GM19193 (cell line): ENCODE results near the gene MEF2A.

Experiments
- POLR2A ChIP-seq: IDR thresholded peaks from 4 replicates; pipeline ENCODE4 v1.6.1; 2011; ENCODE audit not compliant: insufficient read depth, insufficient read length; ENCODE audit errors: extremely low read depth

MEF2A gene

DNA sequence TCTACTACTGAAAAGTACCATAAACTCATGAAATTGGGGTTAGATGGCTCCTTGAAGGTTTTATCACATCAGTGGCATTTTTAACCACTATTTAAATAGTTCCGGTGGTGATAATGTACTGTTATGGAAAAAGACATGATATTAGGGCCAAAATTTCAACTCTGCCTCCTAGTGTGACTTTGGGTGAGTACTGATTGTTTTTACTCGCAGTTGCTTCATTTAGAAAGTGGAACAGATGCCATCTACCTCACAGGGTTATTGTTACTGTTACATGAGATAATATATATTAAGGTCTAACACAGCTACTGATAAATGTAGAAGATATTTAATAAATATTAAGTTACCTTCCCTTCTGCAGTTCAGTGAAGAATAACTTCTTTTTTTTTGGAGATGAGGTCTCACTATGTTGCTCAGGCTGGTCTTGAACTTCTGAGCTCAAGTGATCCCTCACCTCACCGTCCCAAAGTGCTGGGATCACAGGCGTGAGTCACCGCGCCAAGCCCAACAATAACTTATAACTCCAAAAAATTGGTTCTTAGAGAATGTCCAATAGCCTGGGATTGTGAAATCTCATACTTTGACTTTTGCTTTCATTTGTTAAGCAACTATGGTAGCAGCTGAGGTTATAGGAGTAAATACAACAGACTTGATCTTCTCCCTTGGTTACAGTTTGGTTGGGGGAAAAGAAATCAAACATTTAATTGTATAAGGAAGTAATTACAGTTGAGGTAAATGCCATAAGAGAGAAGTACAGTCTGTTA is 48.3 kb downstream of the MEF2A start:
- TF ChIP-seq POLR2A = no peak

GRCh38 chr15:99614749-99615288 is 49.0 kb downstream of the MEF2A start:
- TF ChIP-seq POLR2A = no peak

GRCh38 chr15:99615460-99615859 is 49.7 kb downstream of the MEF2A start:
- no peak for TF ChIP-seq POLR2A

DNA sequence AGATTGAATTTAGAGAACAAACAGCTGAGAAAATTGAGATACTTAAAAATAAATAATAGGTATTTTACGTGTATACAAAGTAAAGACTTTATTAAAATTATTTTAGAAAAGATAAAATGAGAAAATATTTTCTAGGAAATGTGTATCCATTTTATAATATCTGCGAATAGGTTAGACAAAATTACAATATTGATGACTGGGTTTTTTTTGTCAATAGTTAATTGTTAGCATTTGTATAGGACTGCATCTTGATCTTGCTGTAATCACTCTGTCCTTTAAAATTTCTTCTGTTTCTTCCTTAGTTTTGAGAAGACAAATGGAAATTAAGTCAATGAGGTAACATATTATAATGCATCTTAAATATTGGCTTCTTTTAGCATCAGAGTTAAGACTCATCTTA is 50.3 kb downstream of the MEF2A start:
- no peak for TF ChIP-seq POLR2A

DNA sequence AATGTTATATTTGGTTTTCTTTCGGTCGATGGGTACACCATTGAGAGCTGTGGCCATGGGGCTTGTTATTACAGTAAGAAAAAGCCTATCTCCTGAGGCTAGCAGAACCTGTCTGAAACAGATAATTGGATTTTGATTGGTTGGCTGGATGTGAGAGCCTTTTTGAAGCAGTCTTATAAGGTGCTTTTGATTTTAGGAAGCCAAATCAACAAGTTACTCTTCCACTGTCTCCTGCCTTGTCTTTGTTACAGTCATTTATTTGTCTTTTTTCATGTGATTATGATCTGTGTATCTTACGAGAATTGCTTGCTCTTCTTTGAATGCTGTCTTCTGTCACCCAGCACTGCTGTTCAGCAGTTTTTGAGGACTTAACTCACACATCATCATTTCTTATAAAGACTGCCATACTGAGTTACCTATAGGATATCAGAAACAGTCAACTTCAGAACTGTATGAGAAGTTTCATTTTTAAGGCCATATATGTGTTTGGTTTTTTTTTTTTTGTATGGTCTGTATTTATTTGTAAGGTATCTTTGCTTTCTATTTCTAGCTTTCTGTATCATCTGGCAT is 51.1 kb downstream of the MEF2A start:
- TF ChIP-seq POLR2A = no peak

- TF ChIP-seq POLR2A = no peak
Observed at GRCh38 chr15:99618941-99619411, 53.2 kb downstream of the MEF2A start.

DNA sequence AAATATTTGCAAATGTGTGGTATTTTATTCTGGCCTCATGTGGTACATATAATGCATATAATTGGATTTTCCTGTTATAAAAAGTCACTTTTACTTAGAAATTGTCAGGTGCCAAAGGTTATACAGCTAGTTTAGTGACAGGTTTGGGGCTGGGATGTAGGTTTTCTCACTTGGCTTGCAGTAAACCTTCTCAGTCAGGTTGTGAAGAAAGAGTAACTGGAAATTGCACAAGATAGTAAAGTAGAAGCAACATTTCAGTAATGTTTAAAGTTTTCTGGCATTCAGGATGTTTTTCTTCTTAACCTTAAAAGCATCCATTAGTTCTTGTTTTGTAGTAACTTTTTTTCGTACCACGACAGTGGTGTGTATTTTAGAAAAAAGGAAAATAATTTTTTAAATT is 53.9 kb downstream of the MEF2A start:
- no peak for TF ChIP-seq POLR2A

GRCh38 chr15:99620178-99620577 is 54.4 kb downstream of the MEF2A start:
- TF ChIP-seq POLR2A = no peak

DNA sequence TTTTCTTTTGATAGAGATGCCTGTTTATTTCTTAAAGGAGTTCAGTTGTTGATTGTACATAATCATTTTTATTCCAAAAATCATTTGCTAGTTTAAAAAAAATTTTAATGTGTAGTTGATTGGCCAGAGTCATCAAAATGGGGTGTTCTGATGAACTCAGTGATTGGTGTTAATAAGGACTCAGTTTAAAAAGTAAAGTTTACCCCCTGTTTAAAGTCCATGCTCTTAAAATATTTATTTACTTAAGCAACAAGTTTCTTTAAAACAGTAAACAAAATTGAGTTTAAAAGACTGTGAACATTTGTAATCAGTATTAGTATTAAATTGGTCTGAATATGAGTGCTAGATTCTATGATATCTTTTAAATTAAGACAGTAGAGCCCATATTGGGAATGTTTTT is 56.0 kb downstream of the MEF2A start:
- no peak for TF ChIP-seq POLR2A

DNA sequence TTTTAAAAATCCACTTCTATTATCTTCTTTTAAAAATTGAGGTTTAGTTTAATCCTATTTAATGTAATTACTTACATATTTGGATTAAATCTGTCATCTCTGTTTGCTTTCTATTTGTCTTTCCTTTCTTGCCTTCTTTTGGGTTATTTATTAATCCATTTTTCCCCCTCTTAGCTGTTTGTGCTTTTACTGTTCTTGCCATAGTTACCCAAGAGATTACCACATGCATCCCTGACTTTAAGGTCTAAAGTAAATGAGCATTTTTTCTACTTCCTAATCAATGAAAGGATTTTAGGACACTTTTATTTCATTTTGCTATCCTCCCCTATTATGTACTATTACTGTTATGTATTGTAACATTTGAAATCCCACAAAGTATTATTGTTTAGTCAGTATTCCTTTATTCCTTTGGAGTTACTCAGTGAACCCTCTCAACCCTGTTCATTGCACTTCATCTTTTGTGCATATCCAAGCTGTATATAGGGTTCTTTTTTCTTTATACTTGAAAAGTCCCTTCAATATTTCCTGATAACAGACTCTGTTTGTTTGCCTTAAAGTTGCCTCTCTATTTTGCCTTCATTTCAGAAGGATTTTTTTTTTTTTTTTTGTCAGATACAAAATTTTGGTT is 62.7 kb downstream of the MEF2A start:
- TF ChIP-seq POLR2A = no peak

- no peak for TF ChIP-seq POLR2A
Observed at GRCh38 chr15:99630607-99631131, 64.9 kb downstream of the MEF2A start.

- TF ChIP-seq POLR2A = no peak
Observed at GRCh38 chr15:99631255-99631654, 65.5 kb downstream of the MEF2A start.

GRCh38 chr15:99632521-99632920 is 66.7 kb downstream of the MEF2A start:
- TF ChIP-seq POLR2A = no peak

GRCh38 chr15:99633655-99634054 is 67.9 kb downstream of the MEF2A start:
- no peak for TF ChIP-seq POLR2A

- no peak for TF ChIP-seq POLR2A
Observed at GRCh38 chr15:99634576-99634975, 68.8 kb downstream of the MEF2A start.
